Activated T-cell treated with anti-CD3 and anti-CD28 coated beads, Interleukin-2, amount 50 U/mL, for 4 hours (primary cell): ENCODE results near the gene DNASE2B. TPM values are rescaled to one million over a fixed set of nuclear protein-coding genes. Genes with fewer than 3 reads are reported as not detected.

Source experiments
- ATAC-seq, 2 donors: fragments of 200-7000 bp; cut with Tn5 transposase; one replicate each; pipeline ENCODE4 v1.10.0; 2021
- DNase-seq: peaks from one replicate; pipeline ENCODE4 v3.0.0-alpha.2; 2020
- H3K27me3 Mint-ChIP-seq: one replicate; pipeline ENCODE4 v1.8.0; 2021; ENCODE audit warnings: low read depth, mixed read lengths
- H3K36me3 Mint-ChIP-seq: one replicate; pipeline ENCODE4 v1.8.0; 2022; ENCODE audit warnings: mixed read lengths; ENCODE audit not compliant: insufficient read depth
- H3K4me1 Mint-ChIP-seq: one replicate; pipeline ENCODE4 v1.8.0; 2021; ENCODE audit warnings: low read depth, mixed read lengths
- H3K4me3 Mint-ChIP-seq: one replicate; pipeline ENCODE4 v1.8.0; 2021; ENCODE audit warnings: mild to moderate bottlenecking, moderate library complexity, mixed read lengths
- H3K9me3 Mint-ChIP-seq: one replicate; pipeline ENCODE4 v1.8.0; 2021; ENCODE audit warnings: mixed read lengths
- total RNA-seq, 3 donors: library from RNA; stranded (reverse); gene quantifications; one replicate each; pipeline ENCODE4 v1.2.1, GENCODE V29; 2021

The DNASE2B gene
- total RNA-seq, 3 donors from 2014 or later, result not detected

DNA sequence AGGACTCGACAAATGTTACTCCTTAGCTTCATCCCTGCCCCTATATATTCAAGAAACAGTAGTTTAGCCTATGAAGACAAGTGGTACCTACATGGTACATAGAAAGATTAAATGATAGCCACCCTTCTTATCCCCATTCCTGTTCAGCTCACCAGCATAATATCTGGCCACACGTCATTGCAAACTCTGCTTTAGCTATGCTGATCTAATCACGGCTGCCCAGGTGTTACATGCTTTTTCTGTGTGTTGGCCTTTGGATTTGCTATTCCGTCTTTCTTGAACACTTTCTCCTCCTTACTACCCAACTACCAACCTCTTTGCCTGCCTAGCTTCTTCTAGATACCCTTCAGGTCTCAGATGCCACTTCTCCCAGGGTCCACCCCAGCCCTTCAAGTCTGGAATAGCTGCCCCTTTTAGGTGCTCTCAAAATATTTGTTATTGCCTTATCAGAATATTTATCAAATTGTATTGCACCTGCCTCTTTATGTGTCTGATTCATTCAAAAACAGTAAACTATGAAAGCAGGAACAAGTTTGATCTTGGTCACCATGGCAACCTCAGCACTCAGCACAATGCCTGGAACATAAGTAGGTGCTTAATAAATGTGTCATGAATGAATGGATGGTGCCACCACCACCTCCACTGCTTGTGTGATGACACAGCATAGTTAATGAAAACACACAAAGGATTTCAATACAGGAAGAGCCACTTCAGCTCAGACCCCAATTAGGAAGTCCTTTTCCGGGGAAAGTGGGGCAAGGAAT is 11.4 kb upstream of the DNASE2B start:
- H3K4me3 Mint-ChIP-seq, result no peak overlapping the region
- peaks cover 6% of the 10 kb centered on the region for H3K27me3 Mint-ChIP-seq
- no peak for DNase-seq
- H3K36me3 Mint-ChIP-seq, result no peaks in the 10 kb centered on the region
- no peak for ATAC-seq
- no peaks in the 10 kb centered on the region for H3K9me3 Mint-ChIP-seq
- H3K4me1 Mint-ChIP-seq, result peaks cover 1% of the 10 kb centered on the region

DNA sequence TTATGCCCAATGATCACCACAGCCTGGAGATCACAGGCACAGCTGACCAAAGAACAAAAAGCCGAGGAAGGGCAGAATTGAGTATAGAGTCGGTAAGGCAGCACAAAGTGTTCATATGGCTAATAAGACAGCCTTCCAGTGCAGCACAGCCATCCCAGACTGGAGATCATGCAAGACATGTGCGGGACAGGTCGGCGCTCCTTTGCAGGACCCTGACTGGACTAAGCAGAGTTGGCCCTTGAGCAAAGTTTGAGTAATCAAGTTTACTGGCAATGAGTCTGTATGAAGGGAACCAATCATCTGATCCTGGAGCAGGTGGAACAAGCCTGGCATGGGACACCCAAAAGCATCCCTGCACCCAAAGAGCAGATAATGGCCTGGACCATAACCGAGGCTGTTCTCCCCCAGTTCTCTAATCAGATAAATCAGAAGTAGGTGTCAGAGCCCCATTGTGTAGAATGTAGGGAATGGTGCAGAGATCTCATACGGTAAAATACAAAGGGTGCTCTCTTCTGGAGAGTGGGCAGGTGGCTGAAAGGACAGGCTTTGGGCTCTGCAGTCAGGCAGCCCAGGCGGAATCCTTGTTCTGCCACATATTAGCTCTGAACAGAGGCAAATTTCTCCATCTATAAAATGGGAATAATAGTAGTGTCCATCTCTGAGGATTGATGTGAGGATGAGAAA is 10.7 kb upstream of the DNASE2B start:
- peaks cover 6% of the 10 kb centered on the region for H3K27me3 Mint-ChIP-seq
- H3K9me3 Mint-ChIP-seq, result no peaks in the 10 kb centered on the region

GRCh38 chr1:84390226-84390625 is 8.1 kb upstream of the DNASE2B start:
- DNase-seq, result no peak
- H3K27me3 Mint-ChIP-seq, result peaks cover 2% of the 10 kb centered on the region
- no peak for ATAC-seq
- no peaks in the 10 kb centered on the region for H3K9me3 Mint-ChIP-seq
- H3K4me3 Mint-ChIP-seq, result no peak overlapping the region
- no peaks in the 10 kb centered on the region for H3K36me3 Mint-ChIP-seq
- peaks cover 1% of the 10 kb centered on the region for H3K4me1 Mint-ChIP-seq

More for the DNA sequence above, 10.7 kb upstream of the DNASE2B start:
- ATAC-seq (no peak), DNase-seq (no peak)
- Mint-ChIP-seq H3K4me1 (peaks cover 1% of the 10 kb centered on the region), H3K4me3 (no peak overlapping the region), H3K36me3 (no peaks in the 10 kb centered on the region)

GRCh38 chr1:84401156-84401555 is 2.9 kb downstream of the DNASE2B start:
- DNase-seq (no peak), ATAC-seq (no peak)
- H3K36me3 Mint-ChIP-seq, result no peaks in the 10 kb centered on the region
- H3K27me3 Mint-ChIP-seq, result no peaks in the 10 kb centered on the region
- no peaks in the 10 kb centered on the region for H3K4me1 Mint-ChIP-seq
- no peak overlapping the region for H3K4me3 Mint-ChIP-seq
- no peaks in the 10 kb centered on the region for H3K9me3 Mint-ChIP-seq

DNA sequence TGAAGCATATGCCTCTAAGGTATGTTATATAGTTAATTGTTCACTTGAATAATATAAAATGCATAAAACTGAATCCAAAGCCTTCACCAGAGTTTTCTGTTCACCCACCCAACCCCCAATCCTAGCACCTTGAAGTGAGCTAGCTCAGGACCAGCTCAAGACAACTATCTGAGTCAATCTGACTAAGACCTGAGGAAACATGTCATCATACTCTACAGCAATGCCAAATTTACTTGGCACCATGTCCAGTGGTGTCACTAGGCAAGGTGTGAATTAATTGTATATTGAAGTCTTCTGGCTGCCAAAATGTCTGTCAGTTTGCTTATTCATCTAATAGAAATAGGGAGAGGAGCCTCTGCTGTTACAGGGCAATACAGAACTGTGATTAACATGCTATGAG is 3.8 kb downstream of the DNASE2B start:
- no peaks in the 10 kb centered on the region for H3K4me1 Mint-ChIP-seq
- ATAC-seq (no peak), DNase-seq (no peak)

DNA sequence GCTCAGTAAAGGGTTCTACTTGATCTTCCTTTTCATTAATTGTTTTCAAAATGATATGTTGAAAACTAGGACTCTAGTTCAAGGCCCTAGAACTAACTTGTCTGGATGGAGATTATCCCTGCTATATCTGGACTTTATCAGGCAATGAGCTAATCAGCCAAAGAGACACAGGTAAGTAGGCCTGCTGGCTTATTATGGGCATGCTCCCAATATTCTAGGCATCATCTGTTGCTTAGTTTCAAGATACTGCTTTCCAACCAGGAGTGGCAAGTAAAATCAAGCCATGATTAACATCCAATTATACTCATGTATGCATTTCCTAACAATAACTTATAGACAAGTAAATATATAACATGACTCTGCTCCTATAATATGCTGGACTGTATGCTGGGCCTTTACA is 4.2 kb downstream of the DNASE2B start:
- no peaks in the 10 kb centered on the region for H3K9me3 Mint-ChIP-seq
- H3K4me1 Mint-ChIP-seq, result no peaks in the 10 kb centered on the region
- H3K27me3 Mint-ChIP-seq, result no peaks in the 10 kb centered on the region

More for the DNA sequence above, 3.8 kb downstream of the DNASE2B start:
- Mint-ChIP-seq H3K27me3 (no peaks in the 10 kb centered on the region), H3K36me3 (no peaks in the 10 kb centered on the region), H3K9me3 (no peaks in the 10 kb centered on the region), H3K4me3 (no peak overlapping the region)

DNA sequence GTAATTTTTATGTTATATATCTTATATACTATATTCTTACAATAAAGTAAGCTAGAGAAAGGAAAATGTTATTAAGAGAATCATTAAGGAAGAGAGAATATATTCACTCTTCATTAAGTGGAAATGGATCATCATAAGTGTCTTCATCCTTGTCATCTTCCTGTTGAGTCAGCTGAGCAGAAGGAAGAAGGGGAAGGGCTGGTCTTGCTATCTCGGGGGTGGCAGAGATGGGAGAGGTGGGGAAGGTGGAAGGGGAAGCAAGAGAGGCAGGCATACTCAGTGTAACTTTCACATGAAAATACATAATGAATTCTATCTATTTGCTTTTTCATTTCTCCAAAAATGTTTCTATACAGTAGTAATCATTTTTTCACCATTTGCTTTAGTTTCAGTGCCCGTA is 5.1 kb downstream of the DNASE2B start:
- H3K36me3 Mint-ChIP-seq, result no peaks in the 10 kb centered on the region
- no peaks in the 10 kb centered on the region for H3K9me3 Mint-ChIP-seq
- DNase-seq (no peak), ATAC-seq (no peak)
- H3K27me3 Mint-ChIP-seq, result no peaks in the 10 kb centered on the region
- no peak overlapping the region for H3K4me3 Mint-ChIP-seq
- H3K4me1 Mint-ChIP-seq, result no peaks in the 10 kb centered on the region

More for the DNA sequence above, 4.2 kb downstream of the DNASE2B start:
- Mint-ChIP-seq H3K36me3 (no peaks in the 10 kb centered on the region), H3K4me3 (no peak overlapping the region)
- ATAC-seq (no peak), DNase-seq (no peak)

GRCh38 chr1:84406346-84406861 is 8.1 kb downstream of the DNASE2B start:
- H3K36me3 Mint-ChIP-seq, result no peaks in the 10 kb centered on the region
- ATAC-seq (no peak), DNase-seq (no peak)
- H3K9me3 Mint-ChIP-seq, result no peaks in the 10 kb centered on the region
- H3K4me1 Mint-ChIP-seq, result no peaks in the 10 kb centered on the region
- H3K4me3 Mint-ChIP-seq, result no peak overlapping the region
- no peaks in the 10 kb centered on the region for H3K27me3 Mint-ChIP-seq

GRCh38 chr1:84407524-84407923 is 9.2 kb downstream of the DNASE2B start:
- ATAC-seq, result no peak
- Mint-ChIP-seq H3K4me3 (no peak overlapping the region), H3K9me3 (no peaks in the 10 kb centered on the region), H3K4me1 (no peaks in the 10 kb centered on the region), H3K36me3 (no peaks in the 10 kb centered on the region), H3K27me3 (no peaks in the 10 kb centered on the region)
- DNase-seq, result no peak

DNA sequence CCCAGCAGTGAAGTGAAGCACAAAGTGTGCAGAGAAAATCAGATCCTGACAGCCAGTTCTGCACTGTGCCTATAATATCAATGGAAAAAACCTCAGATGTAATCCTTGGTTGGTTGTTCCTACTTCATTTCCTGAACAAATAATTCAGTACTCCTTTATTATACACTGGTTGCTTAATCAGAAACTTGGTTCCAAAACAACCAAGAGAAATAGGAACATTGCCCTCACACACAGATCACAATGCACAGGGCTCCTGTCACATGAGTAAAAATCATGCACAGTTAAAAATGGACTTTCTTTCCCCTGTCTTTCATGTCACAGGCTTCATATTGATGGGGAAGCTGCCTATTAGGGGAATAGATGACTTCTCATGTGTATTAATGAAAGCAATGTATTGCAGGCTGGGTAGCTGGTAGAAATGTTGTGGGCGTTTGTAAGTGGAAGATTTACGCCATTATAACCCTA is 9.7 kb downstream of the DNASE2B start:
- no peak for ATAC-seq
- Mint-ChIP-seq H3K4me1 (no peaks in the 10 kb centered on the region), H3K4me3 (no peak overlapping the region), H3K27me3 (no peaks in the 10 kb centered on the region), H3K36me3 (no peaks in the 10 kb centered on the region), H3K9me3 (no peaks in the 10 kb centered on the region)
- DNase-seq, result no peak

DNA sequence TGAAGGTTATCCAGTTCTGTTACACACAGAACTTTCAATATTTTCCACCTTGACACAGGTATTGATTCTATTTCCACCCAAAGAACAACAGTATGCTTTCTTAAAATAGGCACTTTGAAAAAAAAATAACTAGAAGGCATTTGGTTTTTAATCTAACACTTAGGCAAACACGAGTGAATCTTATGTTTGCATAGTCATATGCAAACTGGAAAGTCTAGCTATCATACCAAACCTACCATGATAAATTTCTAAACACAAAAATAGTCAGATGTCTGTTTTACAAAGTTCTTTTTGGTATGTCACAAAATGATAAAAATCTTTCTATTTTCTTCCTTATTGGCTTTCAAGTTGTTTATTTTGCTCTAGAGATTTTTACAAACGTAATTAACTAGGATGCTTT is 11.6 kb downstream of the DNASE2B start:
- no peaks in the 10 kb centered on the region for H3K27me3 Mint-ChIP-seq

GRCh38 chr1:84410328-84411095 is 12.2 kb downstream of the DNASE2B start:
- H3K4me3 Mint-ChIP-seq, result no peak overlapping the region
- DNase-seq, result no peak
- no peak for ATAC-seq
- H3K27me3 Mint-ChIP-seq, result no peaks in the 10 kb centered on the region
- no peaks in the 10 kb centered on the region for H3K4me1 Mint-ChIP-seq
- no peaks in the 10 kb centered on the region for H3K9me3 Mint-ChIP-seq
- H3K36me3 Mint-ChIP-seq, result no peaks in the 10 kb centered on the region

More for the DNA sequence above, 11.6 kb downstream of the DNASE2B start:
- no peaks in the 10 kb centered on the region for H3K4me1 Mint-ChIP-seq
- no peaks in the 10 kb centered on the region for H3K36me3 Mint-ChIP-seq
- H3K4me3 Mint-ChIP-seq, result no peak overlapping the region
- ATAC-seq (no peak), DNase-seq (no peak)
- H3K9me3 Mint-ChIP-seq, result no peaks in the 10 kb centered on the region

GRCh38 chr1:84412316-84412942 is 14.1 kb downstream of the DNASE2B start:
- Mint-ChIP-seq H3K36me3 (no peaks in the 10 kb centered on the region), H3K4me1 (no peaks in the 10 kb centered on the region), H3K27me3 (no peaks in the 10 kb centered on the region), H3K9me3 (no peaks in the 10 kb centered on the region), H3K4me3 (no peak overlapping the region)
- no peak for ATAC-seq
- no peak for DNase-seq

- Mint-ChIP-seq H3K4me3 (no peak overlapping the region), H3K4me1 (no peaks in the 10 kb centered on the region), H3K36me3 (no peaks in the 10 kb centered on the region), H3K27me3 (no peaks in the 10 kb centered on the region), H3K9me3 (no peaks in the 10 kb centered on the region)
- no peak for ATAC-seq
- no peak for DNase-seq
Observed at GRCh38 chr1:84415396-84415795, 17.1 kb downstream of the DNASE2B start.
